H1 (cell line): ENCODE measurements around the gene AIG1. TPM values are rescaled to one million over a fixed set of nuclear protein-coding genes. Genes with fewer than 3 reads are reported as not detected.

Experiments
- CTCF ChIA-PET: fragments of 300-600 bp; sonication (Branson Sonifier 250); formaldehyde crosslinking; loops from one replicate; lab custom pipeline; 2021; ENCODE audit not compliant: partially characterized antibody; lab: Charles Lee
- POLR2A ChIA-PET: fragments of 300-600 bp; sonication (Branson Sonifier 250); formaldehyde crosslinking; loops from one replicate; lab custom pipeline; 2021; ENCODE audit warnings: inconsistent platforms; ENCODE audit not compliant: partially characterized antibody; lab: Charles Lee
- DNase-seq, 2 experiments: peaks; one replicate each; pipeline versions ENCODE4 v3.0.0 to v3.0.0-alpha.2; 2010 to 2022; ENCODE audit warnings: low spot score in 2 of 2, low read depth in 1 of 2, mixed read lengths in 1 of 2
- FAIRE-seq: peaks from 2 replicates; lab custom pipeline; 2011; peaks lifted over from hg19 to GRCh38; lab: Jason Lieb, UNC
- H2AFZ ChIP-seq: 2 replicates; pipeline ENCODE4 v1.8.1; 2012; ENCODE audit warnings: low read length, inconsistent platforms
- H2AK5ac ChIP-seq: 2 replicates; pipeline ENCODE4 v1.6.1; 2013; ENCODE audit warnings: low read depth, low read length
- H2BK120ac ChIP-seq: replicated peaks from 2 replicates; pipeline ENCODE3; 2013; ENCODE audit warnings: low read depth, low read length, inconsistent platforms
- H2BK12ac ChIP-seq: 2 replicates; pipeline ENCODE4 v1.6.1; 2013; ENCODE audit warnings: low read depth, low read length
- H2BK15ac ChIP-seq: 2 replicates; pipeline ENCODE4 v1.6.1; 2013; ENCODE audit warnings: low read length
- H2BK20ac ChIP-seq: 2 replicates; pipeline ENCODE4 v1.6.1; 2013; ENCODE audit warnings: low read length
- H2BK5ac ChIP-seq: 2 replicates; pipeline ENCODE4 v1.6.1; 2013; ENCODE audit warnings: low read depth, low read length
- H3K14ac ChIP-seq: 2 replicates; pipeline ENCODE4 v1.6.1; 2013; ENCODE audit warnings: inconsistent platforms; ENCODE audit not compliant: insufficient read length
- H3K18ac ChIP-seq: 2 replicates; pipeline ENCODE4 v1.6.1; 2013; ENCODE audit warnings: low read length; ENCODE audit errors: extremely low read depth
- H3K23ac ChIP-seq: 2 replicates; pipeline ENCODE4 v1.6.1; 2013; ENCODE audit warnings: inconsistent platforms; ENCODE audit not compliant: insufficient read length
- H3K23me2 ChIP-seq: 2 replicates; pipeline ENCODE4 v1.6.1; 2013; ENCODE audit warnings: low read depth, low read length
- H3K27ac ChIP-seq: 2 replicates; pipeline ENCODE4 v1.6.1; 2011; ENCODE audit warnings: low read depth, low read length, inconsistent platforms
- H3K27me3 ChIP-seq, 4 experiments: replicated peaks in 1 of 4; 1 replicate in 1 of 4; 2 replicates in 3 of 4; pipeline versions ENCODE4 v1.6.1 to v1.8.1; 2011 to 2013; ENCODE audit warnings: low read length in 3 of 4, mild to moderate bottlenecking in 3 of 4, inconsistent platforms in 2 of 4, mixed read lengths in 2 of 4, moderate library complexity in 1 of 4; ENCODE audit not compliant: control insufficient read depth in 3 of 4, insufficient read depth in 3 of 4; ENCODE audit errors: extremely low read depth in 1 of 4
- H3K36me3 ChIP-seq, 4 experiments: 2 replicates each; pipeline versions ENCODE4 v1.6.1 to v1.8.1; 2011 to 2013; ENCODE audit warnings: mild to moderate bottlenecking in 4 of 4, low read length in 3 of 4, moderate library complexity in 2 of 4, control low read depth in 1 of 4, inconsistent platforms in 1 of 4; ENCODE audit not compliant: insufficient read depth in 4 of 4, control insufficient read depth in 2 of 4
- H3K4ac ChIP-seq: replicated peaks from 2 replicates; pipeline ENCODE3; 2013; ENCODE audit warnings: low read length, low read depth, mixed read lengths, inconsistent platforms; ENCODE audit not compliant: insufficient read length
- H3K4me1 ChIP-seq, 4 experiments: replicated peaks in 1 of 4; 1 replicate in 1 of 4; 2 replicates in 3 of 4; pipeline versions ENCODE4 v1.6.1 to v1.8.1; 2011 to 2013; ENCODE audit warnings: low read length in 3 of 4, inconsistent platforms in 2 of 4, mixed read lengths in 1 of 4; ENCODE audit not compliant: insufficient read depth in 4 of 4, control insufficient read depth in 3 of 4
- H3K4me2 ChIP-seq, 2 experiments: 2 replicates each; pipeline versions ENCODE4 v1.6.1 to v1.8.1; 2011 to 2013; ENCODE audit warnings: low read depth in 2 of 2, low read length in 2 of 2, control low read depth in 1 of 2, inconsistent platforms in 1 of 2, mild to moderate bottlenecking in 1 of 2; ENCODE audit not compliant: insufficient read depth in 1 of 2
- H3K4me3 ChIP-seq, 4 experiments: fragments of 200-600, 300-600 bp in 1 of 4; sonication (generic), shearing (Covaris generic), sonication (Bioruptor Twin) in 1 of 4; 2 replicates each; pipeline versions ENCODE4 v1.5.1 to v1.8.1; 2011 to 2016; ENCODE audit warnings: low read length in 4 of 4, low read depth in 3 of 4, control low read depth in 2 of 4, inconsistent platforms in 2 of 4, mild to moderate bottlenecking in 2 of 4, mixed read lengths in 1 of 4, moderate library complexity in 1 of 4; ENCODE audit not compliant: insufficient read depth in 2 of 4; ENCODE audit errors: extremely low read depth in 1 of 4
- H3K56ac ChIP-seq: replicated peaks from 2 replicates; pipeline ENCODE3; 2013; ENCODE audit warnings: low read depth, mild to moderate bottlenecking, mixed read lengths, low read length, inconsistent platforms; ENCODE audit not compliant: insufficient read length
- H3K79me1 ChIP-seq: 2 replicates; pipeline ENCODE4 v1.6.1; 2013; ENCODE audit warnings: low read depth, low read length, control low read depth
- H3K79me2 ChIP-seq, 2 experiments: 2 replicates each; pipeline versions ENCODE4 v1.6.1 to v1.8.1; 2012 to 2013; ENCODE audit warnings: low read length in 2 of 2, mild to moderate bottlenecking in 2 of 2, inconsistent platforms in 1 of 2; ENCODE audit not compliant: insufficient read depth in 2 of 2, control insufficient read depth in 1 of 2
- H3K9ac ChIP-seq, 4 experiments: replicated peaks in 1 of 4; 1 replicate in 1 of 4; 2 replicates in 3 of 4; pipeline versions ENCODE4 v1.6.1 to v1.8.1; 2011 to 2013; ENCODE audit warnings: low read depth in 3 of 4, low read length in 3 of 4, control low read depth in 2 of 4, mild to moderate bottlenecking in 2 of 4, moderate library complexity in 2 of 4, inconsistent platforms in 1 of 4; ENCODE audit errors: extremely low read depth in 1 of 4
- H3K9me3 ChIP-seq, 2 experiments: 2 replicates each; pipeline versions ENCODE4 v1.6.1 to v1.8.1; 2012 to 2013; ENCODE audit warnings: mild to moderate bottlenecking in 2 of 2, moderate library complexity in 2 of 2, control low read depth in 1 of 2, inconsistent platforms in 1 of 2, low read depth in 1 of 2, low read length in 1 of 2, mixed read lengths in 1 of 2; ENCODE audit not compliant: insufficient read depth in 2 of 2
- H4K20me1 ChIP-seq, 2 experiments: replicated peaks in 1 of 2; 2 replicates each; pipeline versions ENCODE3 to v1.8.1; 2011 to 2013; ENCODE audit warnings: inconsistent platforms in 2 of 2, low read length in 2 of 2, mild to moderate bottlenecking in 1 of 2; ENCODE audit not compliant: insufficient read depth in 2 of 2, control insufficient read depth in 1 of 2
- H4K5ac ChIP-seq: 2 replicates; pipeline ENCODE4 v1.6.1; 2013; ENCODE audit warnings: low read length, low read depth, mixed read lengths, inconsistent platforms; ENCODE audit not compliant: insufficient read length
- H4K8ac ChIP-seq: 2 replicates; pipeline ENCODE4 v1.8.0; 2013; ENCODE audit warnings: mild to moderate bottlenecking, moderate library complexity, low read length, inconsistent platforms; ENCODE audit not compliant: insufficient read depth; ENCODE audit errors: extremely low read depth
- H4K91ac ChIP-seq: replicated peaks from 2 replicates; pipeline ENCODE3; 2013; ENCODE audit warnings: low read length, mixed read lengths, inconsistent platforms; ENCODE audit not compliant: insufficient read length
- ATF3 ChIP-seq: IDR thresholded peaks from 2 replicates; pipeline ENCODE4 v1.6.1; 2011; ENCODE audit warnings: low read depth, mild to moderate bottlenecking, low read length; ENCODE audit not compliant: insufficient read depth
- BCL11A ChIP-seq, 2 experiments: IDR thresholded peaks; one replicate each; pipeline ENCODE4 v1.6.1; 2011; ENCODE audit warnings: low read depth in 2 of 2, low read length in 2 of 2, mild to moderate bottlenecking in 2 of 2
- CBX5 ChIP-seq: fragments of 300-800, 300-1000 bp; sonication (generic); IDR thresholded peaks from 2 replicates; pipeline ENCODE4 v1.7.1; 2016; ENCODE audit warnings: antibody characterized with exemption, low read length, low read depth
- EP300 ChIP-seq, 2 experiments: IDR thresholded peaks; 1 replicate in 1 of 2; 2 replicates in 1 of 2; pipeline ENCODE4 v1.6.1; 2011 to 2012; ENCODE audit warnings: low read depth in 2 of 2, low read length in 2 of 2, mild to moderate bottlenecking in 2 of 2, borderline replicate concordance in 1 of 2, inconsistent platforms in 1 of 2, moderate library complexity in 1 of 2
- KDM1A ChIP-seq: fragments of 200-600, 300-600 bp; sonication (generic); IDR thresholded peaks from 2 replicates; pipeline ENCODE4 v1.7.1; 2016; ENCODE audit warnings: mild to moderate bottlenecking, low read length, borderline replicate concordance
- KDM4A ChIP-seq: IDR thresholded peaks from one replicate; pipeline ENCODE4 v1.7.1; 2012; ENCODE audit warnings: low read depth, mild to moderate bottlenecking, moderate library complexity, low read length, inconsistent platforms; ENCODE audit not compliant: severe bottlenecking
- KDM5A ChIP-seq: fragments of 200-600 bp; IDR thresholded peaks from 2 replicates; pipeline ENCODE4 v1.7.1; 2012; ENCODE audit warnings: mild to moderate bottlenecking, low read length, inconsistent platforms, mixed read lengths
- MAFK ChIP-seq: IDR thresholded peaks from 2 replicates; pipeline ENCODE4 v1.6.1; 2012; ENCODE audit warnings: low read depth, mild to moderate bottlenecking, improper control_type of control experiment, low read length
- NANOG ChIP-seq: IDR thresholded peaks from 2 replicates; pipeline ENCODE4 v1.6.1; 2011; ENCODE audit warnings: low read length, low read depth, mild to moderate bottlenecking, inconsistent platforms; ENCODE audit not compliant: insufficient read depth, poor library complexity, severe bottlenecking
- TAF1 ChIP-seq: IDR thresholded peaks from 2 replicates; pipeline ENCODE4 v1.6.1; 2011; ENCODE audit warnings: mild to moderate bottlenecking, low read depth, low read length
- TCF12 ChIP-seq: IDR thresholded peaks from 2 replicates; pipeline ENCODE4 v1.6.1; 2011; ENCODE audit warnings: low read depth, mild to moderate bottlenecking, low read length
- whole genome bisulfite sequencing, 2 experiments: shearing (Covaris generic) in 1 of 2; methylation state at CpG; one replicate each; pipeline versions ENCODE4 v1.1.6 to v1.1.7; 2013 to 2015; ENCODE audit warnings: low lambda C conversion rate in 2 of 2, mixed read lengths in 2 of 2, inconsistent platforms in 1 of 2, low coverage in 1 of 2, missing lambda C conversion rate in 1 of 2; ENCODE audit not compliant: insufficient replicate concordance in 2 of 2, insufficient coverage in 1 of 2, insufficient read length in 1 of 2; ENCODE audit errors: extremely low coverage in 1 of 2, missing lambda C conversion rate in 1 of 2; 5-methylcytosine and 5-hydroxymethylcytosine counted together
- polyA plus RNA-seq, 7 experiments: library from polyadenylated mRNA; depleted of rRNA in 3 of 7; stranded (reverse) in 5 of 7; unstranded in 2 of 7; fragments of >200 nt in 5 of 7; fragments of 200-250 nt in 2 of 7; gene quantifications; 1 replicate in 5 of 7; 2 replicates in 1 of 7; 4 replicates in 1 of 7; pipeline versions ENCODE4 v1.2.1 to v1.2.3, GENCODE V29; 2011 to 2013; ENCODE audit warnings: missing spikeins in 2 of 7, mixed read lengths in 2 of 7
- total RNA-seq: library from RNA; stranded (reverse); fragmentation: NEBNext Ultra II Directional; extraction: Animal tissue kit (Norgen Biotek cat#: 25700); gene quantifications from 2 replicates; pipeline ENCODE4 v1.2.1, GENCODE V29; 2021

Gene AIG1
- total and polyA plus RNA-seq, 2 of the 8 experiments (the other 6 are each of a cell fraction or from before 2014, with no cell fraction given), result 56.6 to 58.4 TPM

- ChIA-PET CTCF (interaction anchor here (0.9 to 1.0 kb wide), 2 partner anchors 277 to 368 kb away, joined by 3 read pairs; no protein-coding TSS in a partner anchor), POLR2A (interaction anchor here (0.5 to 1.5 kb wide), 3 partner anchors 17 to 270 kb away, joined by 3 to 4 read pairs (median 3); no protein-coding TSS in a partner anchor)
- no peak for FAIRE-seq
- H3K23me2 ChIP-seq, result peaks cover 8% of the 10 kb centered on the region
- no peaks in the 10 kb centered on the region for H4K20me1 ChIP-seq
- no peak overlapping the region for H3K27ac ChIP-seq
- H2BK5ac ChIP-seq, result peak overlapping the region; percentile 31
- no peak overlapping the region for H3K14ac ChIP-seq
- peak overlapping the region; percentile 63 for H3K18ac ChIP-seq
- H4K91ac ChIP-seq, result no peak overlapping the region
- peak overlapping the region; percentile 33; the same call in 1 of the 2 replicates for H2BK15ac ChIP-seq
- H3K9ac ChIP-seq, result peak overlapping the region in 3 of 4 experiments; percentile 26 to 67 (median 54); a peak in 5 of 7 replicates
- peak overlapping the region; percentile 76 to 83 for H3K4me2 ChIP-seq
- peak overlapping the region; percentile 9 for H4K5ac ChIP-seq
- H3K79me1 ChIP-seq, result 0 out of 2 replicates have a peak, but pooled peaks cover 2% of the 10 kb centered on the region
- H3K56ac ChIP-seq, result peak overlapping the region; percentile 16
- H2BK120ac ChIP-seq, result no peak overlapping the region
- peak overlapping the region; percentile 95; the same call in 1 of the 2 replicates for H4K8ac ChIP-seq
- no peaks in the 10 kb centered on the region for H3K27me3 ChIP-seq
- peak; percentile 61 to 87 for DNase-seq
- H3K23ac ChIP-seq, result no peak overlapping the region
- H2BK12ac ChIP-seq, result no peak overlapping the region
- peak overlapping the region; percentile 65 to 87 (median 78) for H3K4me3 ChIP-seq
- H3K9me3 ChIP-seq, result no peaks in the 10 kb centered on the region
- peak overlapping the region; percentile 36; the same call in 1 of the 2 replicates for H2AFZ ChIP-seq
- peaks cover 0 to 17% of the 10 kb centered on the region in 2 experiments; a peak in 2 of 4 replicates for H3K79me2 ChIP-seq
- no peak overlapping the region for H2BK20ac ChIP-seq
- H3K36me3 ChIP-seq, result no peaks in the 10 kb centered on the region
- 3% methylated on average over 20 of the region's 52 CpGs; no CpG with 5 or more reads in 1 of the 2 experiments for WGBS, 2 experiments
- no peak overlapping the region for H3K4ac ChIP-seq
- H2AK5ac ChIP-seq, result no peak overlapping the region
- H3K4me1 ChIP-seq, result peaks cover 5 to 20% (median 16%) of the 10 kb centered on the region in 4 experiments; a peak in 5 of 7 replicates
- TF ChIP-seq CBX5 (no peak), ATF3 (0 out of 2 replicates have a peak, but pooled peaks have one; percentile 8), BCL11A (IDR thresholded peaks at IDR 0.05; ENCODE audit: low read depth in 2 of 2, low read length in 2 of 2) (no peak), TCF12 (0 out of 2 replicates have a peak, but pooled peaks have one; percentile 57), TAF1 (peak; percentile 61), NANOG (no peak), KDM4A (peak; percentile 92), KDM1A (no peak), MAFK (no peak), KDM5A (no peak), EP300 (IDR thresholded peaks at IDR 0.05; ENCODE audit: borderline replicate concordance in 1 of 2, low read depth in 2 of 2, low read length in 2 of 2) (peak in 1 of 2 experiments; percentile 56; a peak in 1 of 3 replicates)
These were observed 309 bp upstream of the AIG1 start for GRCh38 chr6:143060354-143060805.
